Right lobe of liver (tissue), 4 donors: Measurements from ENCODE around the gene TBC1D19.

Source experiments
- CTCF ChIP-seq, 4 donors: fragments of 200-600 bp in 3 of 4; fragments of 450-650 bp in 1 of 4; IDR thresholded peaks; one replicate each; pipeline versions ENCODE4 v1.5.1 to v1.8.0; 2016 to 2022; ENCODE audit warnings: antibody characterized with exemption in 4 of 4, mild to moderate bottlenecking in 2 of 4
- POLR2A ChIP-seq: fragments of 450-650 bp; IDR thresholded peaks from one replicate; pipeline ENCODE4 v1.6.1; 2017; ENCODE audit warnings: antibody characterized with exemption, mild to moderate bottlenecking
- donor health status: DM: no; HTN: no; CAD: no.
- donor health status: DM: no; HTN: no; CAD: no.
- donor health status: DM: no; HTN: yes; CAD: no.

GRCh38 chr4:26544421-26544820 is 39.5 kb upstream of the TBC1D19 start:
- TF ChIP-seq POLR2A (no peak), CTCF (IDR thresholded peaks at IDR 0.05) (no peak)
